HCT116 (cell line): Measurements from ENCODE around the gene AMPD3. TPM values are rescaled to one million over a fixed set of nuclear protein-coding genes. Genes with fewer than 3 reads are reported as not detected.

Source experiments
- ATAC-seq: fragments of 200-7000 bp; cut with Tn5 transposase; 2 replicates; pipeline ENCODE4 v1.9.1; 2020; ENCODE audit warnings: mild to moderate bottlenecking, moderate library complexity
- BruUV-seq: library from RNA; stranded (reverse); fragments of 400-500 nt; replicated peaks from 2 replicates; lab custom pipeline; 2021; lab: Mats Ljungman, UMichigan
- CTCF ChIA-PET: fragments of 300-600 bp; sonication (Branson Sonifier 250); formaldehyde crosslinking; loops from one replicate; lab custom pipeline; 2021; ENCODE audit warnings: antibody characterized with exemption; lab: Charles Lee
- POLR2A ChIA-PET: fragments of 300-600, 350-600 bp; sonication (Branson Sonifier 250); formaldehyde crosslinking; loops from one replicate; lab custom pipeline; 2021; ENCODE audit warnings: antibody characterized with exemption; lab: Charles Lee
- RAD21 ChIA-PET, 2 experiments: fragments of 300-600 bp; sonication (Branson Sonifier 250); formaldehyde crosslinking; loops; one replicate each; lab custom pipeline; 2023; ENCODE audit warnings: low total read pairs in 2 of 2; ENCODE audit not compliant: uncharacterized antibody in 2 of 2, unreplicated experiment in 2 of 2, low non-redundant PET in 1 of 2; lab: Charles Lee
- DNase-seq: peaks from one replicate; pipeline ENCODE4 v3.0.0-alpha.2; 2010; ENCODE audit warnings: low read depth, low spot score
- H2AFZ ChIP-seq: fragments of 200-600 bp; shearing (Covaris generic), sonication (generic); 2 replicates; pipeline ENCODE4 v1.6.1; 2017; ENCODE audit warnings: low read depth, mixed run types, mixed read lengths, antibody characterized with exemption, low read length; ENCODE audit not compliant: poor library complexity, severe bottlenecking
- H3K27ac ChIP-seq: 2 replicates; pipeline ENCODE4 v1.5.1; 2012; ENCODE audit warnings: low read depth, low read length
- H3K27me3 ChIP-seq: fragments of 200-600 bp; sonication (generic); 2 replicates; pipeline ENCODE4 v1.6.1; 2016; ENCODE audit warnings: mixed run types, low read length, mixed read lengths; ENCODE audit not compliant: insufficient read depth
- H3K36me3 ChIP-seq, 2 experiments: fragments of 200-500 bp in 1 of 2; fragments of 200-600 bp in 1 of 2; sonication (Bioruptor generic) in 1 of 2; sonication (generic) in 1 of 2; 2 replicates each; pipeline versions ENCODE4 v1.5.1 to v1.6.1; 2014 to 2016; ENCODE audit warnings: low read length in 2 of 2, inconsistent platforms in 1 of 2, mixed read lengths in 1 of 2, mixed run types in 1 of 2; ENCODE audit not compliant: insufficient read depth in 2 of 2, control insufficient read depth in 1 of 2
- H3K4me1 ChIP-seq, 2 experiments: fragments of 200-600 bp in 1 of 2; sonication (generic) in 1 of 2; 2 replicates each; pipeline versions ENCODE4 v1.5.1 to v1.6.1; 2012 to 2017; ENCODE audit warnings: low read length in 2 of 2, inconsistent platforms in 1 of 2, mild to moderate bottlenecking in 1 of 2, mixed read lengths in 1 of 2, mixed run types in 1 of 2, moderate library complexity in 1 of 2; ENCODE audit not compliant: insufficient read depth in 2 of 2, control insufficient read depth in 1 of 2
- H3K4me2 ChIP-seq: fragments of 200-600 bp; sonication (generic); 2 replicates; pipeline ENCODE4 v1.6.1; 2017; ENCODE audit warnings: mixed run types, low read length, mixed read lengths
- H3K4me3 ChIP-seq, 2 experiments: fragments of 200-600 bp in 1 of 2; sonication (generic) in 1 of 2; replicated peaks in 1 of 2; 2 replicates each; pipeline ENCODE4 v1.5.1; 2011 to 2016; ENCODE audit warnings: low read length in 2 of 2, control low read depth in 1 of 2, low read depth in 1 of 2, mild to moderate bottlenecking in 1 of 2, mixed read lengths in 1 of 2, mixed run types in 1 of 2
- H3K79me2 ChIP-seq: fragments of 200-600 bp; sonication (generic); 2 replicates; pipeline ENCODE4 v1.6.1; 2017; ENCODE audit warnings: mild to moderate bottlenecking, mixed run types, low read length, moderate library complexity, mixed read lengths; ENCODE audit not compliant: insufficient read depth
- H3K9ac ChIP-seq: fragments of 200-600 bp; sonication (generic); 2 replicates; pipeline ENCODE4 v1.6.1; 2016; ENCODE audit warnings: low read length, mixed read lengths
- H3K9me2 ChIP-seq: fragments of 200-600 bp; sonication (generic), shearing (Covaris generic); 2 replicates; pipeline ENCODE4 v1.6.1; 2017; ENCODE audit warnings: mixed run types, mild to moderate bottlenecking, moderate library complexity; ENCODE audit not compliant: insufficient read depth
- H3K9me3 ChIP-seq, 2 experiments: fragments of 200-500 bp in 1 of 2; fragments of 200-600 bp in 1 of 2; sonication (Bioruptor generic) in 1 of 2; sonication (generic) in 1 of 2; 2 replicates each; pipeline ENCODE4 v1.6.1; 2014 to 2017; ENCODE audit warnings: low read length in 2 of 2, mixed read lengths in 2 of 2, inconsistent platforms in 1 of 2, low read depth in 1 of 2, mild to moderate bottlenecking in 1 of 2, mixed run types in 1 of 2, moderate library complexity in 1 of 2; ENCODE audit not compliant: control insufficient read depth in 1 of 2, insufficient read depth in 1 of 2
- H4K20me1 ChIP-seq: fragments of 200-600 bp; sonication (generic), shearing (Covaris generic); 2 replicates; pipeline ENCODE4 v1.6.1; 2017; ENCODE audit warnings: mixed run types, mild to moderate bottlenecking, moderate library complexity; ENCODE audit not compliant: insufficient read depth
- CBX3 ChIP-seq: IDR thresholded peaks from 2 replicates; pipeline ENCODE4 v1.6.1; 2012; ENCODE audit warnings: low read depth
- CEBPB ChIP-seq: IDR thresholded peaks from 2 replicates; pipeline ENCODE4 v1.6.1; 2012; ENCODE audit warnings: low read depth
- ELF1 ChIP-seq: IDR thresholded peaks from 2 replicates; pipeline ENCODE4 v1.6.1; 2012; ENCODE audit warnings: low read depth, borderline replicate concordance
- FOSL1 ChIP-seq: IDR thresholded peaks from 2 replicates; pipeline ENCODE4 v1.6.1; 2012; ENCODE audit warnings: low read depth
- JUND ChIP-seq: IDR thresholded peaks from 2 replicates; pipeline ENCODE4 v1.6.1; 2012
- POLR2A ChIP-seq: IDR thresholded peaks from 2 replicates; pipeline ENCODE4 v1.7.0; 2011; ENCODE audit warnings: borderline replicate concordance; ENCODE audit not compliant: insufficient read depth, insufficient read length; ENCODE audit errors: extremely low read depth
- POLR2AphosphoS5 ChIP-seq: IDR thresholded peaks from 2 replicates; pipeline ENCODE4 v1.6.1; 2011; ENCODE audit warnings: mild to moderate bottlenecking, low read depth, low read length, moderate library complexity
- RAD21 ChIP-seq: IDR thresholded peaks from 2 replicates; pipeline ENCODE4 v1.6.1; 2012; ENCODE audit warnings: low read depth, mild to moderate bottlenecking
- SRF ChIP-seq: IDR thresholded peaks from 2 replicates; pipeline ENCODE4 v1.6.1; 2012; ENCODE audit warnings: low read depth
- YY1 ChIP-seq: IDR thresholded peaks from 2 replicates; pipeline ENCODE4 v1.6.1; 2011; ENCODE audit warnings: low read length, low read depth, moderate library complexity, mild to moderate bottlenecking; ENCODE audit not compliant: insufficient replicate concordance; ENCODE audit errors: extremely low read depth
- intact Hi-C: fragments of 100-400 bp; cut with micrococcal nuclease; formaldehyde crosslinking; loops from 2 replicates; pipeline ENCODE4 v1.10.0; 2022
- total RNA-seq: library from RNA; stranded (reverse); gene quantifications from one replicate; pipeline ENCODE4 v1.2.1, GENCODE V29; 2021; ENCODE audit not compliant: unreplicated experiment
- TF ChIP-seq, protein P1 (sequence below): IDR thresholded peaks from 2 replicates; pipeline ENCODE4 v1.6.1; 2012
- TF ChIP-seq, protein P2 (sequence below), 3 experiments: fragments of 200-600 bp in 1 of 3; sonication (generic) in 1 of 3; IDR thresholded peaks in 2 of 3; conservative IDR thresholded peaks in 1 of 3; 2 replicates each; pipeline ENCODE4 v1.5.1; 2012 to 2017; ENCODE audit warnings: low read depth in 2 of 3, low read length in 2 of 3, antibody characterized with exemption in 1 of 3, borderline replicate concordance in 1 of 3, control low read depth in 1 of 3, mild to moderate bottlenecking in 1 of 3, mixed read lengths in 1 of 3, mixed run types in 1 of 3, moderate library complexity in 1 of 3; ENCODE audit not compliant: insufficient read depth in 1 of 3

The AMPD3 gene
- total RNA-seq, 1 experiment from 2014 or later = 25.9 TPM

DNA sequence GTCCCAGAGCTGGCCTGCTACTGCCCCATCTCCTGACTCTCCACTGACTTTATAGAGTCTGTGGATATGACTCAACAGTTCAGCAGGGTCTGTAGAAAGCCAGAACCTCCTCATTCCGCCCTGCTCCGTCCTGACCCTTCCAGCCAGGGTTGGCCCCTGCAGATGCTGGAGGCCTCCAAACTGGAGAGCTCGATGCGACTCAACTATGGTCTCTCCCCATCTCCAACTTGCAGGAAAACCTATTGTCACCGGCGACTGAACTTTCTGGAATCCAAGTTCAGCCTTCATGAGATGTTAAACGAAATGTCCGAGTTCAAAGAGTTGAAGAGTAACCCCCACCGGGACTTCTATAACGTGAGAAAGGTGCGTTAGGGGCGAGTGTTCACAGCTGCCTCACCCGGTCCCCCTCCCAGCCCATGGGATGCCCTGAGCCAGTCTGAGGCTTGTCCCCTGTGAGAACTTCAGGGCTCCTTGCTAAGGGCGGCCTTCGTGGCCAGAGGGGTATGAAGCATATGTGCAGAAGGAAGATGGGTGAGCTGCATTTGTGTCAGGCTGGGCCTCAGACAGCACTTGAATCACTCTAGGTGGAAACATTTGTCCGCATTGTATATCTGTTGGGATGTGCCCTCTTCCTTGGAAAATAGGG is 32.1 kb downstream of the AMPD3 start:
- H3K4me3 ChIP-seq = no peak overlapping the region
- H3K27ac ChIP-seq = peak overlapping the region; percentile 79
- peak overlapping the region; percentile 73 for H3K4me2 ChIP-seq
- ChIA-PET CTCF (no interaction called here), POLR2A (interaction anchor here (1.4 to 2.6 kb wide), 2 partner anchors 32 to 59 kb away, joined by 4 to 11 read pairs; partner anchors contain the start of gene AMPD3), RAD21 (no interaction called here)
- no peaks in the 10 kb centered on the region for H3K9me3 ChIP-seq
- TF ChIP-seq YY1 = no peak
- no peak for TF ChIP-seq POLR2AphosphoS5
- TF ChIP-seq POLR2A = no peak
- no peak for TF ChIP-seq RAD21
- TF ChIP-seq, protein P1, sequence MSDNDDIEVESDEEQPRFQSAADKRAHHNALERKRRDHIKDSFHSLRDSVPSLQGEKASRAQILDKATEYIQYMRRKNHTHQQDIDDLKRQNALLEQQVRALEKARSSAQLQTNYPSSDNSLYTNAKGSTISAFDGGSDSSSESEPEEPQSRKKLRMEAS = no peak
- no peaks in the 10 kb centered on the region for H4K20me1 ChIP-seq
- no peak for DNase-seq
- intact Hi-C loops = no loop called here
- no TSS peak for BruUV-seq
- H3K9ac ChIP-seq = peak overlapping the region; percentile 6; the same call in 1 of the 2 replicates
- peaks cover 48 to 65% of the 10 kb centered on the region in 2 experiments for H3K4me1 ChIP-seq
- H2AFZ ChIP-seq = no peak overlapping the region
- no peak for ATAC-seq
- H3K9me2 ChIP-seq = no peaks in the 10 kb centered on the region
- H3K36me3 ChIP-seq = peaks cover 0 to 23% of the 10 kb centered on the region in 2 experiments; a peak in 1 of 4 replicates
- H3K27me3 ChIP-seq = no peaks in the 10 kb centered on the region
- peaks cover 24% of the 10 kb centered on the region for H3K79me2 ChIP-seq

DNA sequence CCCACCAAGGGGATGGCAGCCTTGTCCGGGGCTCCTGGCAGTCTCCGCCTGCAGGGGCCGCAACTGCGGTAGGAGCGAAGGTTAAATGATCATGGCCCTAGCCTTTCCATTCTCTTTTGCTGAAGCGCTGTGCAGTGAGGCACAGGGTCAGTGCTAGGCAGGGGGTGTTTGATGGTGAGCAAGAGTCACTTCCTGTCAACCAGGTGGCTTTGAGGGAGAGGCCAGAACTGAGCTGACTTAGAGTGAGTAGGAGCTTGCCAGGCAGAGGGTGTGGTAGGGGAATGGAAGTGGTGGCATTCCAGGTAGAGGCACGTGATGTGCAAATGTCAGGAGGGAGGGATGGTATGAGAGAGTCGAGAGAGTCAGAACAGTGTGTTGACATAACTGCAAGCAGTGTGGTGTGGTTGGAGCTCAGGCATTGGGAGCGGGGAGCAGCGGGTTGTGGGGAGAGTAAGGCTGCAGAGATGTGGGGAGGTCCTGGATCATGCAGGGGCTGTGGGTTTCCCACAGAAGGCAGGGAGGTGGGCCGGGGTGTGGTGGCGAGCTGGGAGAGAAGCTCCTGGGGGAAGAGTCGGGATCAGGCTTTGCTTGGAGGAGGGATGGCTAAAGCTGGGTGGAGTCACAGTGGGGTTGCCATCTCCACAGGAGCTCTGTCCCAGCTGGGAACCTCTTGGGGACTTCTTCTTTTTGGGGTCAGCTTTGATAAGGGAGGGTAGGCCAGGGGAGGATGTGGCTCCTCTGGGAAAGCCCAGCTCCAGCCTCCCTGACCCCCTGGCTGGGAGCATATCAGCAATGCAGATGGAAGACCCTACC is 33.3 kb downstream of the AMPD3 start:
- Histone ChIP-seq H3K4me2 (peak overlapping the region; percentile 73), H2AFZ (no peak overlapping the region), H3K27ac (peak overlapping the region; percentile 79), H3K79me2 (peaks cover 32% of the 10 kb centered on the region), H4K20me1 (no peaks in the 10 kb centered on the region), H3K9ac (peak overlapping the region; percentile 60), H3K9me2 (no peaks in the 10 kb centered on the region), H3K27me3 (no peaks in the 10 kb centered on the region), H3K36me3 (peaks cover 0 to 35% of the 10 kb centered on the region in 2 experiments; a peak in 1 of 4 replicates), H3K4me1 (peaks cover 48 to 66% of the 10 kb centered on the region in 2 experiments), H3K9me3 (no peaks in the 10 kb centered on the region), H3K4me3 (peak overlapping the region in 1 of 2 experiments; percentile 32; a peak in 2 of 4 replicates)
- POLR2A ChIA-PET = interaction anchor here (1.0 to 2.6 kb wide), 5 partner anchors 9 to 60 kb away, joined by 3 to 11 read pairs (median 3); partner anchors contain the start of gene AMPD3
- ATAC-seq = peak; percentile 80
- DNase-seq = peak; percentile 86
- TSS peak; percentile 38 for BruUV-seq
- CTCF ChIA-PET = interaction anchor here (0.6 to 1.0 kb wide), 3 partner anchors 15 to 82 kb away, joined by 3 to 4 read pairs (median 3); no protein-coding TSS in a partner anchor
- intact Hi-C loops = no loop called here
- RAD21 ChIA-PET = interaction anchor here in 1 of 2 experiments (0.7 kb wide), 1 partner anchor 82 kb away, joined by 4 read pairs; no protein-coding TSS in a partner anchor
- TF ChIP-seq ELF1 (no peak), CEBPB (no peak; the same call in 1 of the 2 replicates), JUND (peak; percentile 67), FOSL1 (peak; percentile 63; the same call in 1 of the 2 replicates), SRF (no peak), CBX3 (peak; percentile 78)
- TF ChIP-seq, protein P2, sequence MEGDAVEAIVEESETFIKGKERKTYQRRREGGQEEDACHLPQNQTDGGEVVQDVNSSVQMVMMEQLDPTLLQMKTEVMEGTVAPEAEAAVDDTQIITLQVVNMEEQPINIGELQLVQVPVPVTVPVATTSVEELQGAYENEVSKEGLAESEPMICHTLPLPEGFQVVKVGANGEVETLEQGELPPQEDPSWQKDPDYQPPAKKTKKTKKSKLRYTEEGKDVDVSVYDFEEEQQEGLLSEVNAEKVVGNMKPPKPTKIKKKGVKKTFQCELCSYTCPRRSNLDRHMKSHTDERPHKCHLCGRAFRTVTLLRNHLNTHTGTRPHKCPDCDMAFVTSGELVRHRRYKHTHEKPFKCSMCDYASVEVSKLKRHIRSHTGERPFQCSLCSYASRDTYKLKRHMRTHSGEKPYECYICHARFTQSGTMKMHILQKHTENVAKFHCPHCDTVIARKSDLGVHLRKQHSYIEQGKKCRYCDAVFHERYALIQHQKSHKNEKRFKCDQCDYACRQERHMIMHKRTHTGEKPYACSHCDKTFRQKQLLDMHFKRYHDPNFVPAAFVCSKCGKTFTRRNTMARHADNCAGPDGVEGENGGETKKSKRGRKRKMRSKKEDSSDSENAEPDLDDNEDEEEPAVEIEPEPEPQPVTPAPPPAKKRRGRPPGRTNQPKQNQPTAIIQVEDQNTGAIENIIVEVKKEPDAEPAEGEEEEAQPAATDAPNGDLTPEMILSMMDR (IDR thresholded peaks at IDR 0.05 in 2 of 3, conservative IDR thresholded peaks at IDR 0.05 in 1 of 3; ENCODE audit: borderline replicate concordance in 1 of 3, insufficient read depth in 1 of 3, low read depth in 2 of 3, low read length in 2 of 3) = peak in 2 of 3 experiments; percentile 39 to 50; a peak in 4 of 6 replicates
- TF ChIP-seq, protein P1 = peak; percentile 92
